Omental fat pad (tissue), 4 donors: ENCODE measurements around the gene BPNT1. TPM values are rescaled to one million over a fixed set of nuclear protein-coding genes. Genes with fewer than 3 reads are reported as not detected.
"Not testable (repeated sequence)": the region's sequence is repeated elsewhere in the genome, so short reads cannot be mapped to it uniquely, and the experiment has no call there.

ENCODE experiments used
- ATAC-seq: fragments of 150-250 bp; one replicate; pipeline ENCODE4 v1.9.1; 2016; ENCODE audit warnings: mild to moderate bottlenecking, moderate library complexity; ENCODE audit not compliant: low FRiP score
- DNase-seq: peaks from one replicate; pipeline ENCODE4 v3.0.0-alpha.2; 2019; ENCODE audit warnings: low spot score
- total RNA-seq, 4 donors: library from RNA; depleted of rRNA; stranded (reverse); fragments of >200 nt; gene quantifications; one replicate each; pipeline ENCODE4 v1.1.0, GENCODE V29; 2016
- TF ChIP-seq, protein P1 (sequence below), 3 donors: fragments of 450-650 bp; IDR thresholded peaks; one replicate each; pipeline ENCODE4 v1.5.1; 2016 to 2017; ENCODE audit warnings: antibody characterized with exemption in 3 of 3, mild to moderate bottlenecking in 3 of 3, moderate library complexity in 2 of 3

BPNT1 gene
- total RNA-seq, 4 donors from 2014 or later, result 14.7 to 26.3 (median 20.5) TPM

DNA sequence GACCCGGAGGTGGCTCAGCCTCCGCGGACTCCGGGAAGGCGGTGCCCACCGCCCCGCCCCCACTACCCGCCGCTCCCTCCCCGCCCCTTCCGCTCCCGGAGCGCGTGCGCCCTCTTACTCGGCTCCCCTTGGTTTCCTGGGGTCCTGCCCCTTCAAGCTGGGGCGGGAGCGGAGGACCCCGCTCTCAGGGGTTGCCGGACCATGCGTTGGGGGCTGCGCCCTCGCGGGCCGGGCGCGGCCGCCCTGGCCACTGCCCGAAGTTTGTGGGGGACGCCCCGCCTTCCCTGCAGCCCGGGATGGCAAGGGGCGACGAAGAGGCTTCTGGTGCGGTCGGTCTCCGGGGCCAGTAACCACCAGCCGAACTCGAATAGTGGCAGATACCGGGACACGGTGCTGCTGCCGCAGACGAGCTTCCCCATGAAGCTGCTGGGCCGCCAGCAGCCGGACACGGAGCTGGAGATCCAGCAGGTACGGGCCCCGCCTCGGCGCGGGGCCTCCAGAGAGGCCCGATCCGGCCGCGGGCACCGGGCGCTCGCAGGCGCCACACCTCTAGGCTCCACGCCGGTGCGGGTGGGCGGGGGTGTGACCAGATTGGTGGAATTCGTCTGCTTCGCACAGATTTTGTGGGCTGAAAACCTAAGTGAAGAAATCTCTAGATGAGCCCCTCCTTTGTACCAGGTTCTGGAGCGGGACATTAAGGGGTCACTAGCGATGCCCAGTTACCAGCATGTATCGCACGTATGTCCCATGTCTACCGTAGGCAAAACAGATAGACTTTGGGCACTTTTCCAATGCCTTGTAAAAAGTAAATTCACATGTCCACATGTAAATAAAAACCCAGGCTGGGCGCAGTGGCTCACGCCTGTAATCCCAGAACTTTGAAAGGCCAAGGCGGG, 4.7 kb upstream of the BPNT1 start, which contains the start of gene IARS2:
Gene IARS2 (plus strand): TSS at position 117 of the 896 bp plus-strand sequence. CDS start 85 bp downstream, at position 202.
- peak; percentile 54 for DNase-seq
- ATAC-seq, result peak; percentile 94
- TF ChIP-seq, protein P1, sequence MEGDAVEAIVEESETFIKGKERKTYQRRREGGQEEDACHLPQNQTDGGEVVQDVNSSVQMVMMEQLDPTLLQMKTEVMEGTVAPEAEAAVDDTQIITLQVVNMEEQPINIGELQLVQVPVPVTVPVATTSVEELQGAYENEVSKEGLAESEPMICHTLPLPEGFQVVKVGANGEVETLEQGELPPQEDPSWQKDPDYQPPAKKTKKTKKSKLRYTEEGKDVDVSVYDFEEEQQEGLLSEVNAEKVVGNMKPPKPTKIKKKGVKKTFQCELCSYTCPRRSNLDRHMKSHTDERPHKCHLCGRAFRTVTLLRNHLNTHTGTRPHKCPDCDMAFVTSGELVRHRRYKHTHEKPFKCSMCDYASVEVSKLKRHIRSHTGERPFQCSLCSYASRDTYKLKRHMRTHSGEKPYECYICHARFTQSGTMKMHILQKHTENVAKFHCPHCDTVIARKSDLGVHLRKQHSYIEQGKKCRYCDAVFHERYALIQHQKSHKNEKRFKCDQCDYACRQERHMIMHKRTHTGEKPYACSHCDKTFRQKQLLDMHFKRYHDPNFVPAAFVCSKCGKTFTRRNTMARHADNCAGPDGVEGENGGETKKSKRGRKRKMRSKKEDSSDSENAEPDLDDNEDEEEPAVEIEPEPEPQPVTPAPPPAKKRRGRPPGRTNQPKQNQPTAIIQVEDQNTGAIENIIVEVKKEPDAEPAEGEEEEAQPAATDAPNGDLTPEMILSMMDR (IDR thresholded peaks at IDR 0.05), result no peak

DNA sequence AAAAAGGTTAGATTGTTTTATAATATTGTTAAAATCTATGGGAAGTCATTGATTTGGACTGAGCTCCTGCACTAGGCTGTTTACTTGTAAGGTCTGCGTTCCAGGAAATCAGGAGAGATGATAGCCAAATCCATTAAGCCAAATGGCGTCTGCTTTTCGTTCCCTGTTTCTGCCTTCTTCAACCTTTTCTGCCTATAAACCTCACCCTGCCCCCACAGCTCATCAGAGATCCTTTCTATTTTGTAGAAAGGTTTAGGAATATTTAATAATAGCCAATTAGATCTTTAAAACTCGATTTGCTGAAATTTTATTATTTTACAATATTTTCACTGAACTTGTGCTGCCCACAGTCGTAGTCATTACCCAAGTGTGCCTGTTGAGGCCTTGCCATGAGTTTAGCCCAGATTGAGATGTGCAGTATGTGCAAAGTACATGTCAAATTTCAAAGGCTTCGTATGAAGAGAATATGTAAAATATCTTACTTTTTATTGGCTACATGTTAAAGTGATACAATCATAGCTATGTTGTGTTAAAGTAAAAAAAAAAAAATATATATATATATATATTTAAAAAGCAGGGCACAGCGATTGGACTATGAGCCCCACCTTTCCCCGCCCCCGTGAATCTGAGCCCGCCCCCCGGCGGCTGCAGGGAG, 3.9 kb upstream of the BPNT1 start:
- TF ChIP-seq, protein P1 (IDR thresholded peaks at IDR 0.05), result no peak
- ATAC-seq (no peak), DNase-seq (no peak)

DNA sequence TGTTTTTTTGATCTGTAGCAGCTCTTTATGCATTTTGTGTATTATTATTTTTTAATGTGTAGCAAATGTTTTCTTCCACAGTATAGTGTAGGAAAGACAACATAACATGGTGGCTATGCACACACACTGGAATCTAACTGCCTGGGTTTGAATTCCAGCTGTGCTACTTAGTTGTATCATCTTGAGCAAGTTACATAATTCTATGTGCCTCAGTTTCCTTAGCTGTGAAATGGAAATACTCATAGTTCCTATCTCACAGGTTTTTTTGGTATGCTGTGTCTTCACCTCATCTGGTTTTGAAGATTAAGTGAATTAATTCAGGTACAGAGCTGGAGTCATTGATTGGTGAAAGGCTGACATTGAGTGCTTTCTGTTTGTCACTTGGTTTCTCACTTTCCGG, 3.1 kb upstream of the BPNT1 start:
- no peak for ATAC-seq
- no peak for DNase-seq
- TF ChIP-seq, protein P1 (IDR thresholded peaks at IDR 0.05), result no peak

DNA sequence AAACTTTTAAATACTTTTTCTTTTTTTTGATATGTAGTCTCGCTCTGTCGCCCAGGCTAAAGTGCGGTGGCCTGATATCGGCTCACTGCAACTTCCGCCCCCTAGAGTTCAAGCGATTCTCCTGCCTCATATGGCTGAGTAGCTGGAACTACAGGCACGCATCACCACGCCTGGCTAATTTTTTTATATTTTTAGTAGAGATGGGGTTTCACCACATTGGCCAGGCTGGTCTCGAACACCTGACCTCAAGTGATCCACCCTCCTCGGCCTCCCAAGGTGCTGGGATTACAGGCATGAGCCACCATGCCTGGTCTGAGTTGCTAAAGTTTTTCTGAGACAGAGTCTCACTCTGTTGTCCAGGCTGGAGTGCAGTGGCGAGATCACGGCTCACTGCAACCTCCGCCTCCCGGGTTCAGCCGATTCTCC, 3.3 kb downstream of the BPNT1 start:
- ATAC-seq, DNase-seq: not testable (repeated sequence)

DNA sequence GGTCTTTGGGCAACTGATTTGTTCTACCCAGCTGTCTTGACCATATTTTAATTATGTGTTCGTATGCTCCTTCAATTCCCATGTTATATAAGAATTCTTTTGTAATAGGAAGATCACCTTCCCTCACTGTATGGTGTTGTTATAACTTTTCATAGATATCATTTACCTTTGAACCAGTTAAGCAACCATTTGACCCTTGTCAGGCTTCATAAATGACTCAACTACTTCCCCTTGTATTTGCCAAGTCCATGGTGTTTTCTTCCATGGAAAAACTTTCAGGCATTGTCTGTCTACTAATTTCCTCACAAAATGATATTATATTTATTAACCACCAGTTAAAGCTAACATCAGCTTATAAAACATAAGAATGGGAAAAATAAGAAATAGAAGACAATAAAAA, 5.1 kb downstream of the BPNT1 start:
- TF ChIP-seq, protein P1 (IDR thresholded peaks at IDR 0.05), result no peak
- ATAC-seq (no peak), DNase-seq (no peak)

DNA sequence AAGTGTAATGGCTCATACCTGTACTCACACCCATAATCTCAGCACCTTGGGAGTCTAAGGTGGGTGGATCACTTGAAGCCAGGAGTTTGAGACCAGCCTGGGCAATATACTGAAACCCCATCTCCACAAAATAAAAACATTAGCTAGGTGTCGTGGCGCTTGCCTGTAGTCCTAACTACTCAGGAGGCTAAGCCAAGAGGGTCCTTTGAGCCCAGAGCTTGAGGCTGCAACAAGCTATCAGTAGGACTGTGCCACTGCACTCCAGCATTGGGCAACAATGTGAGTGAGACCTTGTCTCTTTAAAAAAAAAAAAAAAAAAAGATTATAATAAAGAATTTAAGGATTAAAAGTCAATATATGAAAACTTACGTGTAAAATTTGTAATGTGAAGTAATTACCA, 11.7 kb downstream of the BPNT1 start:
- DNase-seq (no peak), ATAC-seq (no peak)
- TF ChIP-seq, protein P1 (IDR thresholded peaks at IDR 0.05), result no peak

DNA sequence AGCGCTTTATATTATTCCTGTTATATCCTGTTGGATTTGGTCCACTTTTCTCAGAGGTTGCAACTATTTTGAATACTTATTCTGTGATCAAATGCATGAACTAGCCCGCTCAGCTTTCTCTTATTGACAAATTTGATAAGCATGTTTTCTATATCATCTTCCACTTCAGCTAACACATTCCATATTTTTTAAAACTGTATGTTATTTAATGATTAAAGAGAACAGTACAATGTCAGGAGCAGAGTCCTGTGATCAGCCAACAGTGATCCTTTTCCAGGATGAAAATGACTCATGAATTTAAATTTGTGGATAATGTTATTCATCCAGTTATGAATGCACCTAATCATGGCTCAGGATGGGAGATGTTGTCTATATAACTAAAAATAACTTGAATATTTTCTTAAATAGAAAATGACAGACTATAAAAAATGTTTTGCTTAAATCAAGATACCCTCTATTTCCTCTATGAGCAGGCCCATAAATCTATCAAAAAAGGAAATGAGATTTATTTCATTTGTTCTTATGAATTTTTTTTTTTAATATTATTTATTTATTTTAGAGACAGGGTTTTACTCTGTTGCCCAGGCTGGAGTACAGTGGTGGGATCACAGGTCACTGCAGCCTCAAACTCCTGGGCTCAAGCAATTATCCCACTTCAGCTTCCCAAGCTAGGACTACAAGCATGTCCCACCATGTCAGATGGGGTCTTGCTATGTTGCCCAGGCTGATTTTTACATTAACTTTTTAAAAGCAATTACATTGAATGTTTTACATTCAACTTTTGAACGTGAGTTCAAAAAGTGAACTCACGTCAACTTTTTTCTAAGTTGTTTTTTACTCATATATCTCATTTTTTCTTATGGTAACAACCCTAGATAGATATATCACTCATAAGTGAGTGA, 12.5 kb downstream of the BPNT1 start:
- ATAC-seq (no peak), DNase-seq (no peak)
- TF ChIP-seq, protein P1 (IDR thresholded peaks at IDR 0.05), result no peak
